Measurements from ENCODE around the gene CLSTN3. TPM values are rescaled to one million over a fixed set of nuclear protein-coding genes. Genes with fewer than 3 reads are reported as not detected.

Gene CLSTN3
- total and polyA plus RNA-seq, 2 of the 13 experiments (the other 11 are each of a cell fraction or from before 2014, with no cell fraction given): 26.2 to 94.1 TPM

GRCh38 chr12:7129872-7130691, at the start of gene CLSTN3 (continued):
- TF ChIP-seq POGK (CRISPR knock-in tag; conservative IDR thresholded peaks at IDR 0.05) (no peak), ZNF124 (CRISPR knock-in tag; IDR thresholded peaks at IDR 0.05) (no peak), AKAP8 (CRISPR knock-in tag; IDR thresholded peaks at IDR 0.05) (no peak), CEBPB (IDR thresholded peaks at IDR 0.05; ENCODE audit: borderline replicate concordance, low read depth, low read length) (no peak), ZNF552 (CRISPR knock-in tag; IDR thresholded peaks at IDR 0.05; ENCODE audit: borderline replicate concordance) (0 out of 2 replicates have a peak, but pooled peaks have one; percentile 34), ETV5 (CRISPR knock-in tag; IDR thresholded peaks at IDR 0.05; ENCODE audit: borderline replicate concordance) (no peak), MED1 (CRISPR knock-in tag; IDR thresholded peaks at IDR 0.05) (no peak), ZNF7 (CRISPR knock-in tag; IDR thresholded peaks at IDR 0.05) (no peak), HNRNPK (IDR thresholded peaks at IDR 0.05; ENCODE audit: low read depth, low read length, poor library complexity, severe bottlenecking) (peak; percentile 67), TGIF2 (CRISPR knock-in tag; IDR thresholded peaks at IDR 0.05) (peak; percentile 29; the same call in 1 of the 2 replicates), CREBL2 (CRISPR knock-in tag; IDR thresholded peaks at IDR 0.05; ENCODE audit: borderline replicate concordance) (no peak), TERF1 (CRISPR knock-in tag; IDR thresholded peaks at IDR 0.05) (no peak), MTF1 (CRISPR knock-in tag; IDR thresholded peaks at IDR 0.05) (no peak), SMAD9 (CRISPR knock-in tag; IDR thresholded peaks at IDR 0.05) (no peak), ZNF253 (CRISPR knock-in tag; IDR thresholded peaks at IDR 0.05; ENCODE audit: borderline replicate concordance) (no peak), TP53 (CRISPR knock-in tag; conservative IDR thresholded peaks at IDR 0.05) (no peak), KLF12 (CRISPR knock-in tag; IDR thresholded peaks at IDR 0.05; ENCODE audit: borderline replicate concordance) (no peak), HCFC1 (IDR thresholded peaks at IDR 0.05; ENCODE audit: low read depth, low read length) (no peak), HINFP (CRISPR knock-in tag; IDR thresholded peaks at IDR 0.05; ENCODE audit: low read depth) (no peak), ARNT (IDR thresholded peaks at IDR 0.05) (no peak), MAF1 (CRISPR knock-in tag; IDR thresholded peaks at IDR 0.05; ENCODE audit: borderline replicate concordance) (no peak), REL (CRISPR knock-in tag; conservative IDR thresholded peaks at IDR 0.05) (peak; percentile 53; the same call in 1 of the 2 replicates), ZNF468 (CRISPR knock-in tag; IDR thresholded peaks at IDR 0.05) (no peak), RNF219 (CRISPR knock-in tag; IDR thresholded peaks at IDR 0.05) (no peak)

Measured in HepG2 (cell line).